A673 (cell line): ENCODE results near the gene SHCBP1.

Experiments used
- EZH2 ChIP-seq: fragments of 200-600 bp; sonication (generic); IDR thresholded peaks from 2 replicates; pipeline ENCODE4 v1.6.1; 2017; ENCODE audit warnings: borderline replicate concordance, low read depth, mild to moderate bottlenecking, mixed read lengths, antibody characterized with exemption, low read length; ENCODE audit not compliant: poor library complexity, severe bottlenecking
- TF ChIP-seq, protein P1 (sequence below): fragments of 300-800, 200-600 bp; sonication (generic); conservative IDR thresholded peaks from 2 replicates; pipeline ENCODE4 v1.5.1; 2017; ENCODE audit warnings: low read depth, mild to moderate bottlenecking, antibody characterized with exemption, low read length, moderate library complexity, mixed read lengths

- TF ChIP-seq, protein P1, sequence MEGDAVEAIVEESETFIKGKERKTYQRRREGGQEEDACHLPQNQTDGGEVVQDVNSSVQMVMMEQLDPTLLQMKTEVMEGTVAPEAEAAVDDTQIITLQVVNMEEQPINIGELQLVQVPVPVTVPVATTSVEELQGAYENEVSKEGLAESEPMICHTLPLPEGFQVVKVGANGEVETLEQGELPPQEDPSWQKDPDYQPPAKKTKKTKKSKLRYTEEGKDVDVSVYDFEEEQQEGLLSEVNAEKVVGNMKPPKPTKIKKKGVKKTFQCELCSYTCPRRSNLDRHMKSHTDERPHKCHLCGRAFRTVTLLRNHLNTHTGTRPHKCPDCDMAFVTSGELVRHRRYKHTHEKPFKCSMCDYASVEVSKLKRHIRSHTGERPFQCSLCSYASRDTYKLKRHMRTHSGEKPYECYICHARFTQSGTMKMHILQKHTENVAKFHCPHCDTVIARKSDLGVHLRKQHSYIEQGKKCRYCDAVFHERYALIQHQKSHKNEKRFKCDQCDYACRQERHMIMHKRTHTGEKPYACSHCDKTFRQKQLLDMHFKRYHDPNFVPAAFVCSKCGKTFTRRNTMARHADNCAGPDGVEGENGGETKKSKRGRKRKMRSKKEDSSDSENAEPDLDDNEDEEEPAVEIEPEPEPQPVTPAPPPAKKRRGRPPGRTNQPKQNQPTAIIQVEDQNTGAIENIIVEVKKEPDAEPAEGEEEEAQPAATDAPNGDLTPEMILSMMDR = no peak
- TF ChIP-seq EZH2 = no peak
These were observed 37.7 kb upstream of the SHCBP1 start for GRCh38 chr16:46658925-46659324.
